Suprapubic skin (tissue), 4 donors: ENCODE data around the gene AATF. TPM values are rescaled to one million over a fixed set of nuclear protein-coding genes. Genes with fewer than 3 reads are reported as not detected.

Source experiments
- DNase-seq, 2 donors: peaks; one replicate each; pipeline ENCODE4 v3.0.0-alpha.2; 2019; ENCODE audit warnings: low spot score in 2 of 2
- H3K27ac ChIP-seq: fragments of 200-600 bp; sonication (generic); one replicate; pipeline ENCODE4 v1.5.1; 2019
- H3K27me3 ChIP-seq: fragments of 200-600 bp; sonication (generic); one replicate; pipeline ENCODE4 v1.5.1; 2019
- H3K36me3 ChIP-seq: fragments of 200-600 bp; sonication (generic); one replicate; pipeline ENCODE4 v1.5.1; 2019
- H3K4me1 ChIP-seq: fragments of 200-600 bp; sonication (generic); one replicate; pipeline ENCODE4 v1.5.1; 2019
- H3K4me3 ChIP-seq: fragments of 200-600 bp; sonication (generic); one replicate; pipeline ENCODE4 v1.5.1; 2019; ENCODE audit warnings: mild to moderate bottlenecking
- H3K9me3 ChIP-seq: fragments of 200-600 bp; sonication (generic); one replicate; pipeline ENCODE4 v1.5.1; 2019
- EP300 ChIP-seq: sonication (generic); formaldehyde crosslinking; IDR thresholded peaks from one replicate; pipeline ENCODE4 v1.6.1; 2017; ENCODE audit warnings: antibody characterized with exemption
- POLR2A ChIP-seq, 2 donors: fragments of 450-650 bp; IDR thresholded peaks; one replicate each; pipeline ENCODE4 v1.6.1; 2017; ENCODE audit warnings: antibody characterized with exemption in 2 of 2, mild to moderate bottlenecking in 2 of 2, moderate library complexity in 2 of 2
- POLR2AphosphoS5 ChIP-seq, 3 donors: sonication (generic); formaldehyde crosslinking; IDR thresholded peaks; one replicate each; pipeline ENCODE4 v1.6.1; 2017; ENCODE audit warnings: antibody characterized with exemption in 3 of 3
- WGBS: methylation state at CpG from one replicate; pipeline ENCODE4 v1.1.5; 2018; 5-methylcytosine and 5-hydroxymethylcytosine counted together
- total RNA-seq, 4 donors: library from RNA; depleted of rRNA; stranded (reverse); fragments of >200 nt; gene quantifications; one replicate each; pipeline ENCODE4 v1.1.0, GENCODE V29; 2016
- TF ChIP-seq, protein P1 (sequence below), 2 donors: fragments of 200-600 bp in 1 of 2; fragments of 450-650 bp in 1 of 2; sonication (generic) in 1 of 2; IDR thresholded peaks; one replicate each; pipeline ENCODE4 v1.5.1; 2016 to 2019; ENCODE audit warnings: antibody characterized with exemption in 2 of 2, mild to moderate bottlenecking in 1 of 2, moderate library complexity in 1 of 2

Gene AATF
- total RNA-seq, 4 donors from 2014 or later, result 32.5 to 38.2 (median 36.0) TPM

DNA sequence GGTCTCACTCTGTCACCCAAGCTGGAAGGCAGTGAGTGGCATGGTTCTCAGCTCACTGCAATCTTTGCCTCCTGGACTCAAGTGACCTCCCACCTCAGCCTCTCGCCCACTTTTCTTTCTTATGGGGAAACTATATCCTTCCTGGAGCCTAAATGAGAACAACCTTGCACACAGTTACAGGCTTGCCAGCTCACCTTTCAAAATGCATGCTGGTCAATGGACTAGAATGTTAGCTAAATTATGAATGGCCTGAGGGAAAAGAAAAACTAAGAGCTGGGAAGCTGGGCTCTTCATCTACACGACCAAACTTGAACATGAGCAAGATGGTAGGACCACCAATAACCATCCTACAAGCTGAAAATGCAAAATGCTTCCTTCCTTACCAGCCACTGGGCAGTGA, 22.1 kb upstream of the AATF start:
- DNase-seq, result no peak
- WGBS, result 68% methylated on average over 2 of the region's 2 CpGs
- Histone ChIP-seq H3K4me1 (peaks cover 12% of the 10 kb centered on the region), H3K9me3 (no peaks in the 10 kb centered on the region), H3K27me3 (peaks cover 93% of the 10 kb centered on the region), H3K27ac (no peak overlapping the region), H3K36me3 (no peaks in the 10 kb centered on the region), H3K4me3 (no peak overlapping the region)
- no peak for TF ChIP-seq POLR2A (IDR thresholded peaks at IDR 0.05)
- TF ChIP-seq POLR2AphosphoS5 (IDR thresholded peaks at IDR 0.05), result no peak
- TF ChIP-seq, protein P1, sequence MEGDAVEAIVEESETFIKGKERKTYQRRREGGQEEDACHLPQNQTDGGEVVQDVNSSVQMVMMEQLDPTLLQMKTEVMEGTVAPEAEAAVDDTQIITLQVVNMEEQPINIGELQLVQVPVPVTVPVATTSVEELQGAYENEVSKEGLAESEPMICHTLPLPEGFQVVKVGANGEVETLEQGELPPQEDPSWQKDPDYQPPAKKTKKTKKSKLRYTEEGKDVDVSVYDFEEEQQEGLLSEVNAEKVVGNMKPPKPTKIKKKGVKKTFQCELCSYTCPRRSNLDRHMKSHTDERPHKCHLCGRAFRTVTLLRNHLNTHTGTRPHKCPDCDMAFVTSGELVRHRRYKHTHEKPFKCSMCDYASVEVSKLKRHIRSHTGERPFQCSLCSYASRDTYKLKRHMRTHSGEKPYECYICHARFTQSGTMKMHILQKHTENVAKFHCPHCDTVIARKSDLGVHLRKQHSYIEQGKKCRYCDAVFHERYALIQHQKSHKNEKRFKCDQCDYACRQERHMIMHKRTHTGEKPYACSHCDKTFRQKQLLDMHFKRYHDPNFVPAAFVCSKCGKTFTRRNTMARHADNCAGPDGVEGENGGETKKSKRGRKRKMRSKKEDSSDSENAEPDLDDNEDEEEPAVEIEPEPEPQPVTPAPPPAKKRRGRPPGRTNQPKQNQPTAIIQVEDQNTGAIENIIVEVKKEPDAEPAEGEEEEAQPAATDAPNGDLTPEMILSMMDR (IDR thresholded peaks at IDR 0.05), result no peak
- no peak for TF ChIP-seq EP300

DNA sequence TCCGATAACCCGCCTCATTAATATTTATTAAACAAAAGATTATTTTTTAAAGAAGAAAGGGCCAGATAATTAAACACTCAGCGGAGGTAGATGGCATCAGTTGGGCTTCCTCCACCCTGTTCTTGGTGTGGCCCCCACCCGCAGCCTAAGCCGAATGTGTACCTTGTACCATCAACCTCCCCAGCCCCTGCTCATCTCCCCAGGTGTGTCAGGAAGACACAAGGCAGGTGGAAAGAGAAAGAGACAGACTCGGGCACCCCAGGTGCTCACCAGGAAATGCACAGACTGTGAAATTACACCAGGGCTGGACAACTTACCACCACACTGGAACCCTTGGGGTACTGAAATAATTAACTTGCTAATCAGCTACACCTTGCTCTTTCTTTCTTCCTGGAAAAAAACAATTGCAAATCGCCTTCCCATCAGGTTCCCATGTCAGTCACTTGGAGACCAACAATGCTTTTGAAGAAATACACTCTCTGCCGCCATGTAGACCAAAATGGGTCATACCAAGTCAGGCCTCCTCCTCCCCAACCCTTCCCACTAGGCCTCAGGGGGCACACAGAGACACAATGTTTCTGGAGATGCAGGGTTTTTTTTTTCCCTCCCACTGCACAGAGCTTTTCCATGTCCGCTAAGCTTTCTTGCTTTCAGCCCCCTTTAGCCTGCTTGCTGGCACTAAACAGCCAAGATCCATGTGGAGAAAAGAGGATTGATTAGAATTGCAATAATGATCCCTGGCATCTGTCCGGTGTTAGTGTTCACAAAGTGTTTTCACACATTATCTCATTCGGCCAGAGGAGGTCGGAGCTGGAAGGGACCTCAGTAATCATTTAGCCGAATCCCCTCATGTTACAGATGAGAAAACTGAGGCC, 20.0 kb upstream of the AATF start:
- H3K36me3 ChIP-seq, result no peaks in the 10 kb centered on the region
- peaks cover 99% of the 10 kb centered on the region for H3K27me3 ChIP-seq
- DNase-seq, result no peak
- H3K4me3 ChIP-seq, result no peak overlapping the region
- H3K9me3 ChIP-seq, result no peaks in the 10 kb centered on the region
- 52% methylated on average over 13 of the region's 13 CpGs for WGBS
- H3K4me1 ChIP-seq, result peaks cover 32% of the 10 kb centered on the region
- TF ChIP-seq, protein P1 (IDR thresholded peaks at IDR 0.05), result no peak
- TF ChIP-seq POLR2AphosphoS5 (IDR thresholded peaks at IDR 0.05) (no peak), POLR2A (IDR thresholded peaks at IDR 0.05) (no peak), EP300 (no peak)
- no peak overlapping the region for H3K27ac ChIP-seq

DNA sequence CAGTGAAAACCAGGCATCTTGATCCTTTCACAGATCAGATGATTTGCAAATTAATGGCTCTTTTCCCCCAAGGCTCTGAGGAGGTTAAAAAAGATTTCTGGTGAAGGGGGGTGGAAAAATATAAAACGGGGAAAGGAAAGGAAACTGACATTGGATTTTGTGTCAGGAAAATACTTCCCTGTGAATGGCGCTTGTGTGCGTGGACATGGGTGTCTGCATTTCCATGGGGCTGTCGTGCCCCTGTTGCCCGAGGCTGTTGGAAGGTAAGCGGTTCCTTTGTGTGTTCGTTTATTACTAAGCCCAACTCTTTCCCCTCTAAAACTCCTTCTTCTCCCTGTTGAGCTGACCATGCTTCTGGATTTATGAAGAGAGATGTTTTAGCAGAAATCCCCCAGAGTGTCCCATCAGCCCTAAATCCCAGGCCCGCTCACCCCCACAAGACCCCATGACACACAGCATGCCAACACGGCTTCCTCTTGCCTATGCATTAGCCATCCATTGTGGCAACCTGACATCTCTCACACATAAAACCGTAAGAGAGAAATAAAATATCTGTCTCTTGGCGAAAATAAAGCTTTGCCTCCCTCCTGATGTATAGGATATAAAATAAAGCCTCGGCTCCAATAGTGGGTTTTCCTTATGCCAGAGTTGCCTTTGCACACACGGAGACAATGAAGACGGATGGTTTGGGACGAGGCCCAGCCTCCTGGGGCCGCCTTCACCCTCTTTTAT, 18.7 kb upstream of the AATF start:
- TF ChIP-seq EP300 (no peak), POLR2A (IDR thresholded peaks at IDR 0.05) (no peak), POLR2AphosphoS5 (IDR thresholded peaks at IDR 0.05) (no peak)
- TF ChIP-seq, protein P1 (IDR thresholded peaks at IDR 0.05), result no peak
- no peak overlapping the region for H3K27ac ChIP-seq
- H3K36me3 ChIP-seq, result no peaks in the 10 kb centered on the region
- H3K4me3 ChIP-seq, result no peak overlapping the region
- H3K27me3 ChIP-seq, result peaks cover 100% of the 10 kb centered on the region
- peaks cover 45% of the 10 kb centered on the region for H3K4me1 ChIP-seq
- WGBS, result 21% methylated on average over 16 of the region's 16 CpGs
- DNase-seq, result no peak
- no peaks in the 10 kb centered on the region for H3K9me3 ChIP-seq

DNA sequence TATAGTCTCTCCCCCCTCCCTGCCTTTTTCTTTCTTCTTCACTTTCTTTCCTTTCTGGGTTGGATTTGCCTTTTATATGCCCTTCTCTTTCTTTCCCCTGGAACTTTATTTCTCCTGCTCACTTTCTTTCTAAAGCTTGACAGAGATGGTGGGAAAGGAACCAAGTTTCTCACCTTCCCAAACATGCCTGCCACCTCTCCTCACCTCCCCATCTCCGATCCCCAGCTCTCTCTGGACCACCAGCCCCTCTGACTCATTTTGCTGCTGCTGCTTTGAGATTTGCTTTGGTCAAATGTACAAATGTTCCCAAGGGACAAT, 18.2 kb upstream of the AATF start:
- TF ChIP-seq EP300, result no peak
- Histone ChIP-seq H3K27me3 (peaks cover 100% of the 10 kb centered on the region), H3K4me3 (no peak overlapping the region), H3K4me1 (peaks cover 50% of the 10 kb centered on the region), H3K27ac (no peak overlapping the region), H3K9me3 (no peaks in the 10 kb centered on the region), H3K36me3 (no peaks in the 10 kb centered on the region)
- no peak for DNase-seq
- 55% methylated on average over 1 of the region's 1 CpG for WGBS

DNA sequence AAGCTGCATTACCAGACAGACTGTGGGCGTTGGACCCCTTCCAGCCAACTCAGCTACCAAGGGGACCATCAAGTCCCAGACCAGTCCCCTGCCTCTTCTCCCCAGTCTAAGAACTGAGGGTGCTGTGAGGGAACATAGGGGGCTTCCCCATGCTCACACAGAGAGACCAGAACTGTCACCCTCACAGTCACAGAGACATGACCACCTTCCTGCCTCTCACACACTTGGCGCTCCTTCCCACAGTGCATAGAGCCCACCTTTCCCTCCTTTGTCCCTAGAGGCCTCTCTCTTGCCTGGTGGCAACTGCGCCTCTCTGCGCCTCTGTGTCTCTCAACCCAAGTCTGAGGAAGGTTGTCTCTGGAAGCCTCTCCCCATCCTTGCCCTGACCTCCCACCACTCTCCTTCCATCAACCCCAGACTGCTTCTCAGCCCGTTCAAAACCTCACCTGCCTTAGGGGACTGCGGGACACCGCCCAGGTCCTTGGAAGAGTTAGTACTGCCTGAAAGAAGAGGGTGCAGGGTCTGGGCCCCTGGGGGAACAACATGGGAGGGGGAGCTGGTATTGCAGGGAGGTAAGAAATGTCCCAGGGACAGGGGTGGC, 17.6 kb upstream of the AATF start:
- H3K4me3 ChIP-seq, result no peak overlapping the region
- H3K4me1 ChIP-seq, result peaks cover 56% of the 10 kb centered on the region
- whole genome bisulfite sequencing, result 43% methylated on average over 7 of the region's 7 CpGs
- DNase-seq, result no peak
- H3K27me3 ChIP-seq, result peaks cover 100% of the 10 kb centered on the region
- TF ChIP-seq, protein P1 (IDR thresholded peaks at IDR 0.05), result no peak
- no peak for TF ChIP-seq POLR2AphosphoS5 (IDR thresholded peaks at IDR 0.05)
- no peak for TF ChIP-seq POLR2A (IDR thresholded peaks at IDR 0.05)
- no peak for TF ChIP-seq EP300
- no peak overlapping the region for H3K27ac ChIP-seq
- no peaks in the 10 kb centered on the region for H3K36me3 ChIP-seq
- no peaks in the 10 kb centered on the region for H3K9me3 ChIP-seq
